ENCODE measurements around the gene INTS15.

The INTS15 gene

DNA sequence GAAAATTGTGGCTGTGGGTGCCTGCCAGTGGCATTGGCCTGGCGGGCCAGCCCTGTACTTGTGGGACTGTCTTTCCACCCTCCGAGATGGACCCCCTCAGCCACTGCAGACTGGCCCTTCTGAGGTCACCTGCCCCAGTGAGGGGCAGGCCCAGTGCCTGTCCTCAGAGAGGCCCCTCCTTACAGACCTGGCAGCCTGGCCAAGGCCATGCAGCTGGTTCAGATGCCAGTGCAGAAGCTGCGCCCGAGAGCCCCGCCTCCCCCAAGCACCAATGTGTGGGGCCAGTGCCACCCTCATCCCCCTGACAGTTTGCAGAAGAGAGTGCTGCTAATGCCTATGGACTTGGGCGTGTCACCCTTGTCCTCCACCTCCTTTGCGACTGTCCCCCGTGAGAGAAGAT is 57.3 kb downstream of the INTS15 start:
- H3K9me3 ChIP-seq, result no peaks in the 10 kb centered on the region
- peaks cover 90% of the 10 kb centered on the region for H3K36me3 ChIP-seq
- H3K4me3 ChIP-seq (ENCODE audit: low read depth, low read length), result no peak overlapping the region
- TF ChIP-seq, protein P1, sequence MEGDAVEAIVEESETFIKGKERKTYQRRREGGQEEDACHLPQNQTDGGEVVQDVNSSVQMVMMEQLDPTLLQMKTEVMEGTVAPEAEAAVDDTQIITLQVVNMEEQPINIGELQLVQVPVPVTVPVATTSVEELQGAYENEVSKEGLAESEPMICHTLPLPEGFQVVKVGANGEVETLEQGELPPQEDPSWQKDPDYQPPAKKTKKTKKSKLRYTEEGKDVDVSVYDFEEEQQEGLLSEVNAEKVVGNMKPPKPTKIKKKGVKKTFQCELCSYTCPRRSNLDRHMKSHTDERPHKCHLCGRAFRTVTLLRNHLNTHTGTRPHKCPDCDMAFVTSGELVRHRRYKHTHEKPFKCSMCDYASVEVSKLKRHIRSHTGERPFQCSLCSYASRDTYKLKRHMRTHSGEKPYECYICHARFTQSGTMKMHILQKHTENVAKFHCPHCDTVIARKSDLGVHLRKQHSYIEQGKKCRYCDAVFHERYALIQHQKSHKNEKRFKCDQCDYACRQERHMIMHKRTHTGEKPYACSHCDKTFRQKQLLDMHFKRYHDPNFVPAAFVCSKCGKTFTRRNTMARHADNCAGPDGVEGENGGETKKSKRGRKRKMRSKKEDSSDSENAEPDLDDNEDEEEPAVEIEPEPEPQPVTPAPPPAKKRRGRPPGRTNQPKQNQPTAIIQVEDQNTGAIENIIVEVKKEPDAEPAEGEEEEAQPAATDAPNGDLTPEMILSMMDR (IDR thresholded peaks at IDR 0.05; ENCODE audit: low read depth, low read length), result no peak
- no peaks in the 10 kb centered on the region for H3K4me1 ChIP-seq
- no peak for DNase-seq
- no peaks in the 10 kb centered on the region for H3K27me3 ChIP-seq

- Histone ChIP-seq H3K27me3 (no peaks in the 10 kb centered on the region), H3K36me3 (peaks cover 90% of the 10 kb centered on the region), H3K4me1 (no peaks in the 10 kb centered on the region), H3K9me3 (no peaks in the 10 kb centered on the region; the same call in 1 of the 2 replicates), H3K4me3 (ENCODE audit: low read depth, low read length) (no peak overlapping the region)
- DNase-seq, result no peak
- TF ChIP-seq, protein P1 (IDR thresholded peaks at IDR 0.05; ENCODE audit: low read depth, low read length), result no peak
Observed at GRCh38 chr7:6647541-6647940, 57.7 kb downstream of the INTS15 start.

DNA sequence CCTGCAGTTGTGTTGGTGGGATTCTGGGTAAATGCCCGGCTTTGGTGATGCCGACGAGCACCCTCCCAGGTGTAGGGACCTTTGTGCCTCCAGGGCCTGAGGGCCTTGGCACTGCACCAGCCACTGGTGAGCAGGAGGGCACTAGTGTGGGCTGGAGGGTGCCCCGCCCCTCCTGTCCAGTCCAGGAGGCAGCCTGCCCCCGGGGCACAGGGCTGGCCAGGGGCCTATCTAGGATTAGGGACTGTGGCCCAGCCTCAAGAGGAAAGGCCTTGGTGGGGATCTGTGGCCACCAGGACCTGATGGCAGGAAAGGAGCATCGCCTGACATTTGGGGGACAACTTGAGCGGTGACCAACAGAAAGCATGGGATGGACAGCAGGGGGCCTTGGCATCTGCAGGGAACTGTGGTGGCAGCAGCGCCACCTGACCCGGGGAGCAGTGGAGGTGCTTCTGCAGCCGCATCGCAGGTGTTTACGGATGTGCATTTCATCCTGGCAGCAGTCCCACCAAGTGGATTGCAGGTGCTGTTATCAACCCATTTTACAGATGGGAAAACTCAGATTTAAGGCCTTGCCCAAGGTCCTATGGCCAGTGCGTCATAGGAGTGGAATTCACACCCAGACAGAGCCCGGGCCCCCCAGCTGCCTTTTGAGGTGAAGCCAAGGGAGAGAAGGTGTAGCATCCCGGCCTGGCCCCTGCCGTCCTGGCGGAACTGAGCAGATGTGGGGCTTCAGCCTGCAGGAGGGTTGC is 58.4 kb downstream of the INTS15 start:
- no peak overlapping the region for H3K4me3 ChIP-seq (ENCODE audit: low read depth, low read length)
- no peaks in the 10 kb centered on the region for H3K27me3 ChIP-seq
- no peak for DNase-seq
- TF ChIP-seq, protein P1 (IDR thresholded peaks at IDR 0.05; ENCODE audit: low read depth, low read length), result no peak
- H3K4me1 ChIP-seq, result no peaks in the 10 kb centered on the region
- H3K36me3 ChIP-seq, result peaks cover 85% of the 10 kb centered on the region
- H3K9me3 ChIP-seq, result no peaks in the 10 kb centered on the region; the same call in 1 of the 2 replicates

GRCh38 chr7:6648815-6649104 is 58.9 kb downstream of the INTS15 start:
- TF ChIP-seq, protein P1 (IDR thresholded peaks at IDR 0.05; ENCODE audit: low read depth, low read length), result no peak
- no peaks in the 10 kb centered on the region; the same call in 1 of the 2 replicates for H3K9me3 ChIP-seq
- DNase-seq, result no peak
- no peaks in the 10 kb centered on the region for H3K27me3 ChIP-seq
- no peak overlapping the region for H3K4me3 ChIP-seq (ENCODE audit: low read depth, low read length)
- peaks cover 80% of the 10 kb centered on the region for H3K36me3 ChIP-seq
- H3K4me1 ChIP-seq, result no peaks in the 10 kb centered on the region

- Histone ChIP-seq H3K4me1 (no peaks in the 10 kb centered on the region), H3K27me3 (no peaks in the 10 kb centered on the region), H3K9me3 (no peaks in the 10 kb centered on the region; the same call in 1 of the 2 replicates), H3K4me3 (ENCODE audit: low read depth, low read length) (no peak overlapping the region), H3K36me3 (peaks cover 78% of the 10 kb centered on the region)
- TF ChIP-seq, protein P1 (IDR thresholded peaks at IDR 0.05; ENCODE audit: low read depth, low read length), result no peak
- DNase-seq, result no peak
Observed at GRCh38 chr7:6649241-6649961, 59.6 kb downstream of the INTS15 start.

GRCh38 chr7:6650086-6650485 is 60.3 kb downstream of the INTS15 start:
- Histone ChIP-seq H3K36me3 (peaks cover 78% of the 10 kb centered on the region), H3K27me3 (no peaks in the 10 kb centered on the region), H3K9me3 (no peaks in the 10 kb centered on the region; the same call in 1 of the 2 replicates), H3K4me3 (ENCODE audit: low read depth, low read length) (no peak overlapping the region), H3K4me1 (no peaks in the 10 kb centered on the region)
- DNase-seq, result no peak
- TF ChIP-seq, protein P1 (IDR thresholded peaks at IDR 0.05; ENCODE audit: low read depth, low read length), result no peak
